Germinal center (tissue), 1 donor: ENCODE data around the gene ATXN1.
"Not testable (repeated sequence)": the region's sequence is repeated elsewhere in the genome, so short reads cannot be mapped to it uniquely, and the experiment has no call there.

ENCODE experiments used
- DNase-seq: peaks from one replicate; pipeline ENCODE4 v3.0.0; 2012; ENCODE audit warnings: mixed read lengths, low spot score

ATXN1 gene

GRCh38 chr6:16274483-16274882, 486.8 kb downstream of the ATXN1 start:
- DNase-seq, result no peak

GRCh38 chr6:16273256-16273655, 488.0 kb downstream of the ATXN1 start:
- no peak for DNase-seq

- DNase-seq, result no peak
Measured at GRCh38 chr6:16272201-16272600, 489.1 kb downstream of the ATXN1 start.

- no peak for DNase-seq
Measured at GRCh38 chr6:16271428-16271827, 489.8 kb downstream of the ATXN1 start.

- DNase-seq, result no peak
Measured at GRCh38 chr6:16270178-16270794, 491.0 kb downstream of the ATXN1 start.

- DNase-seq, result not testable (repeated sequence)
Measured at GRCh38 chr6:16269442-16270070, 491.7 kb downstream of the ATXN1 start.

- DNase-seq, result no peak
Measured at GRCh38 chr6:16267428-16268263, 493.6 kb downstream of the ATXN1 start.

GRCh38 chr6:16265351-16266341, 495.6 kb downstream of the ATXN1 start:
- no peak for DNase-seq

GRCh38 chr6:16264785-16265184, 496.5 kb downstream of the ATXN1 start:
- no peak for DNase-seq

- DNase-seq, result not testable (repeated sequence)
Measured at GRCh38 chr6:16263464-16264099, 497.7 kb downstream of the ATXN1 start.

- DNase-seq, result not testable (repeated sequence)
Measured at GRCh38 chr6:16262773-16263172, 498.5 kb downstream of the ATXN1 start.

GRCh38 chr6:16260602-16261001, 500.7 kb downstream of the ATXN1 start:
- DNase-seq, result not testable (repeated sequence)

- DNase-seq, result not testable (repeated sequence)
Measured at GRCh38 chr6:16259604-16260003, 501.7 kb downstream of the ATXN1 start.

GRCh38 chr6:16258709-16259075, 502.6 kb downstream of the ATXN1 start:
- DNase-seq, result no peak

- no peak for DNase-seq
Measured at GRCh38 chr6:16257999-16258708, 503.1 kb downstream of the ATXN1 start.

- DNase-seq, result no peak
Measured at GRCh38 chr6:16256781-16257180, 504.5 kb downstream of the ATXN1 start.

GRCh38 chr6:16254535-16254934, 506.7 kb downstream of the ATXN1 start:
- no peak for DNase-seq

GRCh38 chr6:16253399-16254144, 507.7 kb downstream of the ATXN1 start:
- DNase-seq, result no peak

GRCh38 chr6:16252686-16253299, 508.5 kb downstream of the ATXN1 start:
- DNase-seq, result no peak

GRCh38 chr6:16251706-16252105, 509.6 kb downstream of the ATXN1 start:
- DNase-seq, result no peak
